K562 (cell line): ENCODE results near the gene ABHD12. TPM values are rescaled to one million over a fixed set of nuclear protein-coding genes. Genes with fewer than 3 reads are reported as not detected.

Experiments used
- ARNT ChIP-seq, 2 experiments: fragments of 450-650 bp; IDR thresholded peaks; 2 replicates each; pipeline ENCODE4 v1.6.1; 2016; ENCODE audit warnings: mild to moderate bottlenecking in 1 of 2
- DACH1 ChIP-seq: fragments of 450-650 bp; IDR thresholded peaks from 2 replicates; pipeline ENCODE4 v1.6.1; 2018; ENCODE audit not compliant: partially characterized antibody
- DPF2 ChIP-seq: fragments of 450-650 bp; IDR thresholded peaks from 2 replicates; pipeline ENCODE4 v1.6.1; 2016
- FOXJ2 ChIP-seq: fragments of 200-800 bp; sonication (Bioruptor generic); IDR thresholded peaks from 2 replicates; pipeline ENCODE4 v1.6.1; 2016; ENCODE audit warnings: missing genetic modification characterization, missing compliant biosample characterization
- FOXK2 ChIP-seq, 2 experiments: fragments of 450-650 bp; IDR thresholded peaks in 1 of 2; conservative IDR thresholded peaks in 1 of 2; 2 replicates each; pipeline ENCODE4 v1.6.1; 2016; ENCODE audit warnings: low read depth in 2 of 2, mild to moderate bottlenecking in 1 of 2
- GABPA ChIP-seq: fragments of 200-800 bp; sonication (Bioruptor generic); conservative IDR thresholded peaks from 2 replicates; pipeline ENCODE4 v1.6.1; 2016; ENCODE audit warnings: low read depth, missing genetic modification characterization, missing compliant biosample characterization
- JUNB ChIP-seq: fragments of 450-650 bp; formaldehyde crosslinking; conservative IDR thresholded peaks from 2 replicates; pipeline ENCODE4 v1.4.0; 2020; ENCODE audit warnings: mild to moderate bottlenecking
- KDM1A ChIP-seq, 2 experiments: fragments of 450-650 bp; IDR thresholded peaks; 2 replicates each; pipeline ENCODE4 v1.6.1; 2016; ENCODE audit warnings: mild to moderate bottlenecking in 2 of 2
- KLF16 ChIP-seq: IDR thresholded peaks from 2 replicates; pipeline ENCODE4 v1.6.1; 2016; ENCODE audit warnings: antibody characterized with exemption
- LEF1 ChIP-seq: fragments of 450-650 bp; IDR thresholded peaks from 2 replicates; pipeline ENCODE4 v1.6.1; 2016; ENCODE audit warnings: mild to moderate bottlenecking
- MAFK ChIP-seq: IDR thresholded peaks from 2 replicates; pipeline ENCODE4 v1.6.1; 2011; ENCODE audit warnings: low read length, improper control_type of control experiment
- MCM5 ChIP-seq: fragments of 450-650 bp; IDR thresholded peaks from 2 replicates; pipeline ENCODE4 v1.6.1; 2016; ENCODE audit warnings: low read depth
- NR2C1 ChIP-seq, 2 experiments: fragments of 450-650 bp; IDR thresholded peaks; 2 replicates each; pipeline ENCODE4 v1.6.1; 2017; ENCODE audit warnings: mild to moderate bottlenecking in 2 of 2, antibody characterized with exemption in 1 of 2, inconsistent platforms in 1 of 2, missing compliant biosample characterization in 1 of 2, missing genetic modification characterization in 1 of 2
- NR2C2 ChIP-seq, 2 experiments: fragments of 200-800 bp in 1 of 2; sonication (Bioruptor generic) in 1 of 2; sonication (generic) in 1 of 2; formaldehyde crosslinking in 1 of 2; IDR thresholded peaks; 2 replicates each; pipeline versions ENCODE4 v1.6.1 to v1.8.0; 2016 to 2022; ENCODE audit warnings: mild to moderate bottlenecking in 1 of 2, missing compliant biosample characterization in 1 of 2, missing genetic modification characterization in 1 of 2, missing genetic modification reagents in 1 of 2
- PML ChIP-seq: IDR thresholded peaks from 2 replicates; pipeline ENCODE4 v1.6.1; 2012; ENCODE audit warnings: low read length, inconsistent platforms
- RAD21 ChIP-seq, 2 experiments: fragments of 250-450 bp in 1 of 2; fragments of 450-650 bp in 1 of 2; sonication (Bioruptor Pico) in 1 of 2; formaldehyde crosslinking in 1 of 2; IDR thresholded peaks in 1 of 2; conservative IDR thresholded peaks in 1 of 2; 2 replicates each; pipeline versions ENCODE4 v1.4.0 to v1.8.0; 2020 to 2022; ENCODE audit warnings: mild to moderate bottlenecking in 2 of 2, moderate library complexity in 1 of 2
- SMARCC2 ChIP-seq: fragments of 450-650 bp; IDR thresholded peaks from 2 replicates; pipeline ENCODE4 v1.6.1; 2017; ENCODE audit warnings: antibody characterized with exemption, moderate library complexity, mild to moderate bottlenecking, low read depth
- TAL1 ChIP-seq: fragments of 450-650 bp; IDR thresholded peaks from 2 replicates; pipeline ENCODE4 v1.6.1; 2016; ENCODE audit warnings: mild to moderate bottlenecking
- TEAD4 ChIP-seq, 2 experiments: sonication (generic) in 1 of 2; formaldehyde crosslinking in 1 of 2; IDR thresholded peaks; 2 replicates each; pipeline versions ENCODE4 v1.6.1 to v1.8.0; 2012 to 2022; ENCODE audit warnings: borderline replicate concordance in 1 of 2, inconsistent platforms in 1 of 2, low read length in 1 of 2, mild to moderate bottlenecking in 1 of 2, missing genetic modification reagents in 1 of 2
- TOE1 ChIP-seq, 2 experiments: fragments of 450-650 bp in 1 of 2; sonication (generic) in 1 of 2; formaldehyde crosslinking in 1 of 2; IDR thresholded peaks; 2 replicates each; pipeline versions ENCODE4 v1.7.1 to v1.8.0; 2016 to 2022; ENCODE audit warnings: borderline replicate concordance in 2 of 2, mild to moderate bottlenecking in 2 of 2, antibody characterized with exemption in 1 of 2, inconsistent platforms in 1 of 2, low read depth in 1 of 2, missing genetic modification reagents in 1 of 2, moderate library complexity in 1 of 2
- polyA plus RNA-seq, 8 experiments: library from polyadenylated mRNA; depleted of rRNA in 4 of 8; stranded (reverse) in 5 of 8; unstranded in 3 of 8; fragments of >200 nt; fragmentation: Nextera tagmentation in 2 of 8; fragmentation: Illumina TruSeq in 1 of 8; extraction: Ambion mirVana in 2 of 8; extraction: Trizol in 1 of 8; gene quantifications; 2 replicates each; pipeline versions ENCODE4 v1.2.1 to v1.2.3, GENCODE V29; 2011 to 2014; ENCODE audit warnings: inconsistent platforms in 1 of 8, missing spikeins in 1 of 8
- total RNA-seq, 7 experiments: library from RNA; depleted of rRNA in 6 of 7; stranded (reverse); fragments of >200 nt in 6 of 7; fragmentation: Illumina TruSeq in 2 of 7; extraction: Trizol in 2 of 7; gene quantifications; 2 replicates each; pipeline versions ENCODE4 v1.2.1 to v1.2.3, GENCODE V29; 2011 to 2021; ENCODE audit warnings: low replicate concordance in 1 of 7
- TF ChIP-seq, protein P1 (sequence below), 2 experiments: fragments of 450-650 bp; conservative IDR thresholded peaks; 2 replicates each; pipeline ENCODE4 v1.6.1; 2017; ENCODE audit warnings: mild to moderate bottlenecking in 2 of 2, moderate library complexity in 2 of 2
- TF ChIP-seq, protein P2 (sequence below): sonication (generic); formaldehyde crosslinking; IDR thresholded peaks from 2 replicates; pipeline ENCODE4 v1.8.1; 2023; ENCODE audit warnings: mild to moderate bottlenecking, missing genetic modification reagents
- TF ChIP-seq, protein P3 (sequence below), 3 experiments: IDR thresholded peaks in 2 of 3; conservative IDR thresholded peaks in 1 of 3; 2 replicates each; pipeline ENCODE4 v1.5.1; 2011 to 2012; ENCODE audit warnings: low read length in 3 of 3, mild to moderate bottlenecking in 3 of 3, control low read depth in 2 of 3, improper control_type of control experiment in 1 of 3, inconsistent platforms in 1 of 3, low read depth in 1 of 3, mixed read lengths in 1 of 3, moderate library complexity in 1 of 3; ENCODE audit not compliant: insufficient read depth in 2 of 3

Gene ABHD12
- total and polyA plus RNA-seq, 9 of the 15 experiments (the other 6 are each of a cell fraction or from before 2014, with no cell fraction given): 0.65 to 15.6 (median 9.1) TPM

DNA sequence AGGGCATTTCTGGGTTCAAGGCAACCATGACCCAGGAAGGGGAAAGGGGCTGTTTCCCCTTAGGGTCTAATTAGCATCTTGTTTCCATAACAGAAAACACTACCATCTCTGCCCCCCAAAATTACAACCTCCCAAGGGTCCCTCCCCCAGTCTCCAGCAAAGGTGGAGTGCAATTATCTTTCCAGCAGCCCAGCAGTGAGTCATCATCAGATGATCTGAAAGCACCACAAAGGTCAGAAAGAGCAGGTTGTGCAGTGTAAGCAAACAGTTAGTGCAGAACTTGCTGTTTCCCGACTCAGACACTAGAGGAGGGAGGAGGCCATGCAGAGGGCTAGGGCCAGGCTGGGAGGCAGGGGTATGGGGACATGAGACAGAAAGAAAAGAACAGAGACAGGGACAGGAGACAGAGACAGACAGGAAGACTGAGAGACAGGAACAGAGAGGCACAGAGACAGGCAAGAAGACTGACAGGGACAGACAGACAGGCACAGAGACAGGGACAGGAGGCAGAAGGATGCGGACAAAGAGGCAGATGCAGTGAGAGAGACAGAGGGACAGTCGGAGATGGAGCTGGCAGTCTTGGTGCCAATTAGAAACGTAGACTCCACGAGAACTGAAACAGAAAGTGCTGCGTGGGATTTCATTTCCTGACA lies 80.2 kb downstream of the ABHD12 start (continued):
- TF ChIP-seq, protein P1, sequence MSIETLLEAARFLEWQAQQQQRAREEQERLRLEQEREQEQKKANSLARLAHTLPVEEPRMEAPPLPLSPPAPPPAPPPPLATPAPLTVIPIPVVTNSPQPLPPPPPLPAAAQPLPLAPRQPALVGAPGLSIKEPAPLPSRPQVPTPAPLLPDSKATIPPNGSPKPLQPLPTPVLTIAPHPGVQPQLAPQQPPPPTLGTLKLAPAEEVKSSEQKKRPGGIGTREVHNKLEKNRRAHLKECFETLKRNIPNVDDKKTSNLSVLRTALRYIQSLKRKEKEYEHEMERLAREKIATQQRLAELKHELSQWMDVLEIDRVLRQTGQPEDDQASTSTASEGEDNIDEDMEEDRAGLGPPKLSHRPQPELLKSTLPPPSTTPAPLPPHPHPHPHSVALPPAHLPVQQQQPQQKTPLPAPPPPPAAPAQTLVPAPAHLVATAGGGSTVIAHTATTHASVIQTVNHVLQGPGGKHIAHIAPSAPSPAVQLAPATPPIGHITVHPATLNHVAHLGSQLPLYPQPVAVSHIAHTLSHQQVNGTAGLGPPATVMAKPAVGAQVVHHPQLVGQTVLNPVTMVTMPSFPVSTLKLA (conservative IDR thresholded peaks at IDR 0.05): peak in 1 of 2 experiments; percentile 52; a peak in 2 of 4 replicates
- TF ChIP-seq JUNB (CRISPR knock-in tag) (peak; percentile 73; the same call in 1 of the 2 replicates), DACH1 (no peak), PML (0 out of 2 replicates have a peak, but pooled peaks have one; percentile 41), KLF16 (peak; percentile 87), FOXK2 (conservative IDR thresholded peaks at IDR 0.05 in 1 of 2, IDR thresholded peaks at IDR 0.05 in 1 of 2; ENCODE audit: low read depth in 2 of 2) (peak in 1 of 2 experiments; percentile 43; a peak in 1 of 4 replicates), KDM1A (IDR thresholded peaks at IDR 0.05) (peak; percentile 84), DPF2 (peak; percentile 94), NR2C2 (CRISPR knock-in tag; IDR thresholded peaks at IDR 0.05) (no peak), NR2C2 (tag; IDR thresholded peaks at IDR 0.05) (peak; percentile 87), TOE1 (IDR thresholded peaks at IDR 0.05; ENCODE audit: borderline replicate concordance) (peak; percentile 78), TOE1 (CRISPR knock-in tag; IDR thresholded peaks at IDR 0.05; ENCODE audit: borderline replicate concordance, low read depth) (no peak), TEAD4 (IDR thresholded peaks at IDR 0.05; ENCODE audit: low read length) (peak; percentile 74), TEAD4 (CRISPR knock-in tag; IDR thresholded peaks at IDR 0.05; ENCODE audit: borderline replicate concordance) (no peak), GABPA (tag) (0 out of 2 replicates have a peak, but pooled peaks have one; percentile 39), FOXJ2 (peak; percentile 78), MCM5 (no peak), LEF1 (peak; percentile 70), NR2C1 (IDR thresholded peaks at IDR 0.05) (peak; percentile 65), NR2C1 (tag; IDR thresholded peaks at IDR 0.05) (peak; percentile 70), ARNT (IDR thresholded peaks at IDR 0.05) (peak in 1 of 2 experiments; percentile 59; a peak in 2 of 4 replicates), RAD21 (CRISPR knock-in tag; conservative IDR thresholded peaks at IDR 0.05 in 1 of 2, IDR thresholded peaks at IDR 0.05 in 1 of 2) (peak; percentile 78 to 84), MAFK (peak; percentile 75), SMARCC2 (peak; percentile 74; the same call in 1 of the 2 replicates), TAL1 (peak; percentile 60)
- TF ChIP-seq, protein P2, sequence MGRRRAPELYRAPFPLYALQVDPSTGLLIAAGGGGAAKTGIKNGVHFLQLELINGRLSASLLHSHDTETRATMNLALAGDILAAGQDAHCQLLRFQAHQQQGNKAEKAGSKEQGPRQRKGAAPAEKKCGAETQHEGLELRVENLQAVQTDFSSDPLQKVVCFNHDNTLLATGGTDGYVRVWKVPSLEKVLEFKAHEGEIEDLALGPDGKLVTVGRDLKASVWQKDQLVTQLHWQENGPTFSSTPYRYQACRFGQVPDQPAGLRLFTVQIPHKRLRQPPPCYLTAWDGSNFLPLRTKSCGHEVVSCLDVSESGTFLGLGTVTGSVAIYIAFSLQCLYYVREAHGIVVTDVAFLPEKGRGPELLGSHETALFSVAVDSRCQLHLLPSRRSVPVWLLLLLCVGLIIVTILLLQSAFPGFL (CRISPR knock-in tag): no peak
- TF ChIP-seq, protein P3, sequence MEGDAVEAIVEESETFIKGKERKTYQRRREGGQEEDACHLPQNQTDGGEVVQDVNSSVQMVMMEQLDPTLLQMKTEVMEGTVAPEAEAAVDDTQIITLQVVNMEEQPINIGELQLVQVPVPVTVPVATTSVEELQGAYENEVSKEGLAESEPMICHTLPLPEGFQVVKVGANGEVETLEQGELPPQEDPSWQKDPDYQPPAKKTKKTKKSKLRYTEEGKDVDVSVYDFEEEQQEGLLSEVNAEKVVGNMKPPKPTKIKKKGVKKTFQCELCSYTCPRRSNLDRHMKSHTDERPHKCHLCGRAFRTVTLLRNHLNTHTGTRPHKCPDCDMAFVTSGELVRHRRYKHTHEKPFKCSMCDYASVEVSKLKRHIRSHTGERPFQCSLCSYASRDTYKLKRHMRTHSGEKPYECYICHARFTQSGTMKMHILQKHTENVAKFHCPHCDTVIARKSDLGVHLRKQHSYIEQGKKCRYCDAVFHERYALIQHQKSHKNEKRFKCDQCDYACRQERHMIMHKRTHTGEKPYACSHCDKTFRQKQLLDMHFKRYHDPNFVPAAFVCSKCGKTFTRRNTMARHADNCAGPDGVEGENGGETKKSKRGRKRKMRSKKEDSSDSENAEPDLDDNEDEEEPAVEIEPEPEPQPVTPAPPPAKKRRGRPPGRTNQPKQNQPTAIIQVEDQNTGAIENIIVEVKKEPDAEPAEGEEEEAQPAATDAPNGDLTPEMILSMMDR (IDR thresholded peaks at IDR 0.05 in 2 of 3, conservative IDR thresholded peaks at IDR 0.05 in 1 of 3; ENCODE audit: insufficient read depth in 2 of 3, low read depth in 1 of 3, low read length in 3 of 3): peak; percentile 72 to 75 (median 74)
